HL-60 (cell line): Measurements from ENCODE around the gene TRDMT1.

Experiments used
- DNase-seq, 2 experiments: peaks; one replicate each; pipeline ENCODE4 v3.0.0-alpha.2; 2010 to 2020; ENCODE audit warnings: low read depth in 1 of 2, low spot score in 1 of 2
- H3K27ac ChIP-seq: fragments of 250-450 bp; sonication (Bioruptor Pico); replicated peaks from 2 replicates; pipeline ENCODE4 v1.5.1; 2020; ENCODE audit warnings: mild to moderate bottlenecking, moderate library complexity
- H3K27me3 ChIP-seq: fragments of 250-450 bp; sonication (Bioruptor Pico); 2 replicates; pipeline ENCODE4 v1.5.1; 2021; ENCODE audit warnings: mild to moderate bottlenecking, moderate library complexity; ENCODE audit not compliant: insufficient read depth, poor library complexity, severe bottlenecking
- H3K4me3 ChIP-seq: replicated peaks from 2 replicates; pipeline ENCODE4 v1.5.1; 2011; ENCODE audit warnings: mild to moderate bottlenecking, control low read depth, low read length; ENCODE audit not compliant: insufficient read depth
- CTCF ChIP-seq: IDR thresholded peaks from one replicate; pipeline ENCODE4 v1.5.1; 2011; ENCODE audit warnings: low read length, control low read depth, inconsistent platforms; ENCODE audit not compliant: insufficient read depth
- GABPA ChIP-seq: IDR thresholded peaks from 2 replicates; pipeline ENCODE4 v1.6.1; 2012; ENCODE audit warnings: low read depth
- POLR2AphosphoS5 ChIP-seq: IDR thresholded peaks from 2 replicates; pipeline ENCODE4 v1.6.1; 2012; ENCODE audit warnings: low read depth
- SPI1 ChIP-seq: IDR thresholded peaks from 2 replicates; pipeline ENCODE4 v1.6.1; 2012; ENCODE audit warnings: low read depth, mild to moderate bottlenecking, borderline replicate concordance
- TF ChIP-seq, protein P1 (sequence below): IDR thresholded peaks from 2 replicates; pipeline ENCODE4 v1.6.1; 2012; ENCODE audit warnings: low read depth; ENCODE audit not compliant: insufficient replicate concordance

Gene TRDMT1

GRCh38 chr10:17177014-17177413 is 24.5 kb downstream of the TRDMT1 start:
- Histone ChIP-seq H3K27ac (no peak overlapping the region), H3K27me3 (no peaks in the 10 kb centered on the region), H3K4me3 (no peak overlapping the region)
- TF ChIP-seq, protein P1, sequence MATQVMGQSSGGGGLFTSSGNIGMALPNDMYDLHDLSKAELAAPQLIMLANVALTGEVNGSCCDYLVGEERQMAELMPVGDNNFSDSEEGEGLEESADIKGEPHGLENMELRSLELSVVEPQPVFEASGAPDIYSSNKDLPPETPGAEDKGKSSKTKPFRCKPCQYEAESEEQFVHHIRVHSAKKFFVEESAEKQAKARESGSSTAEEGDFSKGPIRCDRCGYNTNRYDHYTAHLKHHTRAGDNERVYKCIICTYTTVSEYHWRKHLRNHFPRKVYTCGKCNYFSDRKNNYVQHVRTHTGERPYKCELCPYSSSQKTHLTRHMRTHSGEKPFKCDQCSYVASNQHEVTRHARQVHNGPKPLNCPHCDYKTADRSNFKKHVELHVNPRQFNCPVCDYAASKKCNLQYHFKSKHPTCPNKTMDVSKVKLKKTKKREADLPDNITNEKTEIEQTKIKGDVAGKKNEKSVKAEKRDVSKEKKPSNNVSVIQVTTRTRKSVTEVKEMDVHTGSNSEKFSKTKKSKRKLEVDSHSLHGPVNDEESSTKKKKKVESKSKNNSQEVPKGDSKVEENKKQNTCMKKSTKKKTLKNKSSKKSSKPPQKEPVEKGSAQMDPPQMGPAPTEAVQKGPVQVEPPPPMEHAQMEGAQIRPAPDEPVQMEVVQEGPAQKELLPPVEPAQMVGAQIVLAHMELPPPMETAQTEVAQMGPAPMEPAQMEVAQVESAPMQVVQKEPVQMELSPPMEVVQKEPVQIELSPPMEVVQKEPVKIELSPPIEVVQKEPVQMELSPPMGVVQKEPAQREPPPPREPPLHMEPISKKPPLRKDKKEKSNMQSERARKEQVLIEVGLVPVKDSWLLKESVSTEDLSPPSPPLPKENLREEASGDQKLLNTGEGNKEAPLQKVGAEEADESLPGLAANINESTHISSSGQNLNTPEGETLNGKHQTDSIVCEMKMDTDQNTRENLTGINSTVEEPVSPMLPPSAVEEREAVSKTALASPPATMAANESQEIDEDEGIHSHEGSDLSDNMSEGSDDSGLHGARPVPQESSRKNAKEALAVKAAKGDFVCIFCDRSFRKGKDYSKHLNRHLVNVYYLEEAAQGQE = no peak
- TF ChIP-seq SPI1 (no peak), GABPA (no peak), POLR2AphosphoS5 (no peak), CTCF (no peak)
- DNase-seq = no peak

DNA sequence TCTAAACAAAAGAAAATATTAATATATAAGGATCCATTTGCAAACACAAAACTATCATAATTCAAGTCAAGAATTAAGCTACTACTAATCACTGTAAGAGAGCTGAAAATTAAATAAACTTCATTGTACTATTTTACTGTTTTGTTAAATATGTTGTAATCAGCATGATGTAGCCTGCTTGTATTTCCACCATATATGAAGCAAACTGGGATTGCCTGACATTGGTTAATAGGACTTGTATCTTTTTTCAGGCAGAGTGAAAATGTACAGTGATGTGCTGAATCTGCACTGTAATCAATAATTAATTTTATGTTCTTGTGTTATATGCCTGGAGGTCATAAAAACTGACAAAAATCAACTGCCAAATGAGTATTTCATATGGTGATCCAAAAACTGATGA is 25.4 kb downstream of the TRDMT1 start:
- no peaks in the 10 kb centered on the region for H3K27me3 ChIP-seq
- TF ChIP-seq CTCF = no peak
- TF ChIP-seq, protein P1 = no peak
- TF ChIP-seq SPI1 = no peak
- no peak for TF ChIP-seq GABPA
- no peak for DNase-seq
- H3K4me3 ChIP-seq = no peak overlapping the region
- no peak overlapping the region for H3K27ac ChIP-seq

DNA sequence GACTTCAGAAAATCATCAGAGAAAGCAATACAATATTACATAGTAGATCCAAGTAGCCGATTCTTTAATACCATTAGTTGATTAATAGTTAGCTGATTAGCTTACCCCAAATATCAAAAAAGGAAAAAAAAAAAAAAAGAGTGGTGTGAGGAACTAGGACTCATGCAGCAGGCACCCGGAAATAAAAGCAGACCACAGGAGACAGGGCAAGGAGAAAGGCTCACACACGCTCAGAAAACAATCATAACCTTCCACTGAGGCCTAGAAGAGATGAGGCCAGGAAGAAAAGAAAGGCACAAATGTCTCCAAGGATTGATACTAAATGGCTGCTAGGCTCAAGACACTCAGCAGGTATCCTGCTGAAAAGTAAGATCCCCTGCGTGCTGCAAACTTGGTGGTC is 25.9 kb downstream of the TRDMT1 start:
- no peaks in the 10 kb centered on the region for H3K27me3 ChIP-seq
- no peak for DNase-seq
- TF ChIP-seq SPI1 (no peak), CTCF (no peak), GABPA (no peak), POLR2AphosphoS5 (no peak)
- TF ChIP-seq, protein P1 = no peak
- H3K27ac ChIP-seq = no peak overlapping the region
- no peak overlapping the region for H3K4me3 ChIP-seq
